ENCODE results near the gene USP36.

Gene USP36

DNA sequence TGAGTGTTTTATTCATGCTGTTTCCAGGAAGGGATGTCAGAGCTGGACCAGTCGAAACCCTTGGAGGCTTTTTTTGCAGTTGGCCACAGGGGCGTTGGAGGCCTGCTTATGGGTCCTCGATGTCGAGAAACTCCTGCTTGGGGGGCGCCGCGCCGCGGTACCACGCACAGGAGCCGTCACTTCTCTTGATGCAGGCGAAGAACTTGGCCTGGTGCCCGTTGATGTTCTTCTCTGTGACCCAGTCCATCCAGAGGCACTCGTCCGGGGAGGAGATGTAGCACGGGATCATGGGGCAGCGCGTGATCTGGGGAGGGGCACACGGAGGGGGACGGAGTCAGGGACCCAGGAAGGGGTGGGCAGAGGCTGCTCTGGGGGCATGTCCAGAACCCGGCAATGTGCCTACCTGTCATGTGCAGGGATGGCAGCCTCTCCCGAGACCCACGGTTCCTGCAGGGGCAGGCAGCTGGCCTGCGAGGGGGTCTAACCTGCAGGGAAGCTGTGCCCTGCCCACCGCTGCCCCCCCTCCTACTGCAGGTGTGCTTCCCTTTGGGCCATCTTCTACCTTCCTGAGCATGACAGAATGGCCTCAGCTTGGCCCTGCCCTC is 15.0 kb upstream of the USP36 start:
- TF ChIP-seq GATA3 (IDR thresholded peaks at IDR 0.05; ENCODE audit: low read depth, low read length) (no peak), GATA2 (IDR thresholded peaks at IDR 0.05; ENCODE audit: low read depth, low read length) (no peak)

- TF ChIP-seq GATA3 (IDR thresholded peaks at IDR 0.05; ENCODE audit: low read depth, low read length) (no peak), GATA2 (IDR thresholded peaks at IDR 0.05; ENCODE audit: low read depth, low read length) (no peak)
Observed at GRCh38 chr17:78854508-78854907, 13.9 kb upstream of the USP36 start.

- no peak for TF ChIP-seq GATA3 (IDR thresholded peaks at IDR 0.05; ENCODE audit: low read depth, low read length)
Observed at GRCh38 chr17:78853926-78854394, 13.3 kb upstream of the USP36 start.

GRCh38 chr17:78852709-78853121 is 12.1 kb upstream of the USP36 start:
- TF ChIP-seq GATA2 (IDR thresholded peaks at IDR 0.05; ENCODE audit: low read depth, low read length) (no peak), GATA3 (IDR thresholded peaks at IDR 0.05; ENCODE audit: low read depth, low read length) (no peak)

DNA sequence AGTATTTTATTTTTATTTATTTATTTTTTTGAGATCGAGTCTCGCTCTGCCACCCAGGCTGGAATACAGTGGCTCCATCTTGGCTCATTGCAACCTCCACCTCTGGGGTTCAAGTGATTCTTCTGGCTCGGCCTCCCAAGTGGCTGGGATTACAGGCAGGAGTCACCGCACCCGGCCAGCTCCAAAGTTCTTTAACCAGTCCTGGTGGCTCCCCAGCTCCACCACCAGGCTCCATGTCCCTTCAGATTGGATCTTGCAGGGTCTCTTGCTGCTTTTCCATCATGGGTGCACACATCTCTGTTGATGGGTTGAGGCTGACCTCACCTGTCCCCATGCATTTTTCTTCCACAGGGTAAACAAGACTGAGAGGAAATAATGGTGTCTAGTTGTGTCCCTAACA is 8.4 kb upstream of the USP36 start:
- TF ChIP-seq GATA3 (IDR thresholded peaks at IDR 0.05; ENCODE audit: low read depth, low read length) (no peak), GATA2 (IDR thresholded peaks at IDR 0.05; ENCODE audit: low read depth, low read length) (no peak)

GRCh38 chr17:78847052-78847451 is 6.4 kb upstream of the USP36 start:
- no peak for TF ChIP-seq GATA2 (IDR thresholded peaks at IDR 0.05; ENCODE audit: low read depth, low read length)
- TF ChIP-seq GATA3 (IDR thresholded peaks at IDR 0.05; ENCODE audit: low read depth, low read length) = no peak

DNA sequence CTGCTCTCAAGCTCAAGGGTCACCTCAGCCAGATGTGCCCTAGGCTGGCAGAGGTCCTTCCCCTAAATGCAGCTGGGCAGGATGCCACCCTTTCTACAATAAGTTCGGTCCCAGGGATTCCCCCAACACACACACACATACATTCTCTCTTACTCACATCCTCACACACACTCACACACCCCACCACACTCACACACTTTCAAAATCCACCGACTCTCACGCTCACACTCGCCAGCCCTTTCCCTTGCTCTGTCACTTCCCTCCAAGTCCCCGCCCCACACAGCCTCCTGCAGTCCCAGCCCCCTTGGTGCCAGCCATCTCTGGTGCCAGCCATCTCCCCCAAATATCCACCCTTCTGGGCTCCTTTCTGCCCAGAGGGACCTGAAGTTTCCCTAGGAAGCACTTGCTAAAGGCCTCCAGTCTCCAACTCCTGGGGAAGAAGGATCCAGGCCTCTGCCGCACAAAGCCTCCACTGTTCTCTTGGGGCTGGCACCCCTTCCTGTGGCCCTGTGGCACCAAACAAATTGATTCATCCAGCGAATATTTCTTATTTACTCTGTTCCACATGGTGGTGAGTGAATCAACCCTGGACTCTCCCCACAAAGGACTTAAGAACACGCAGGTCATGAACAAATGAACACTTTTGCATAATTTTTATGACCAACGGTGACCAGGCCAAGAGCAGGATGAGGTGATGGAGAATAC is 3.8 kb upstream of the USP36 start:
- TF ChIP-seq GATA2 (IDR thresholded peaks at IDR 0.05; ENCODE audit: low read depth, low read length) = no peak
- TF ChIP-seq GATA3 (IDR thresholded peaks at IDR 0.05; ENCODE audit: low read depth, low read length) = no peak

GRCh38 chr17:78842881-78843565 is 2.4 kb upstream of the USP36 start:
- TF ChIP-seq GATA2 (IDR thresholded peaks at IDR 0.05; ENCODE audit: low read depth, low read length) = no peak
- TF ChIP-seq GATA3 (IDR thresholded peaks at IDR 0.05; ENCODE audit: low read depth, low read length) = no peak

DNA sequence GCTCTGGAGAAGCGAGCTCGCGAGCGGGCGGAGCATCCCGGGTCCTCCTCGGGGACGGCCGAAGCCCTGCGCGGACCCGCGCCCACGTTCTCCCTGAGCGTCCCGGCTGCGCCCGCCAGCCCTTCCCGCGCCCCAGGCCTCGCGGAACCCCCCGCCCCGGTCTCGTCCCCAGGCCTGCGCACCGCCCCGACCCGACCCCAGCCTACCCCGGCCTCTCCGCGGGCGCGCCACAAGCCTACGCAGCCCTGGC is 159 bp downstream of the USP36 start:
- TF ChIP-seq GATA2 (IDR thresholded peaks at IDR 0.05; ENCODE audit: low read depth, low read length) (no peak), GATA3 (IDR thresholded peaks at IDR 0.05; ENCODE audit: low read depth, low read length) (no peak)

DNA sequence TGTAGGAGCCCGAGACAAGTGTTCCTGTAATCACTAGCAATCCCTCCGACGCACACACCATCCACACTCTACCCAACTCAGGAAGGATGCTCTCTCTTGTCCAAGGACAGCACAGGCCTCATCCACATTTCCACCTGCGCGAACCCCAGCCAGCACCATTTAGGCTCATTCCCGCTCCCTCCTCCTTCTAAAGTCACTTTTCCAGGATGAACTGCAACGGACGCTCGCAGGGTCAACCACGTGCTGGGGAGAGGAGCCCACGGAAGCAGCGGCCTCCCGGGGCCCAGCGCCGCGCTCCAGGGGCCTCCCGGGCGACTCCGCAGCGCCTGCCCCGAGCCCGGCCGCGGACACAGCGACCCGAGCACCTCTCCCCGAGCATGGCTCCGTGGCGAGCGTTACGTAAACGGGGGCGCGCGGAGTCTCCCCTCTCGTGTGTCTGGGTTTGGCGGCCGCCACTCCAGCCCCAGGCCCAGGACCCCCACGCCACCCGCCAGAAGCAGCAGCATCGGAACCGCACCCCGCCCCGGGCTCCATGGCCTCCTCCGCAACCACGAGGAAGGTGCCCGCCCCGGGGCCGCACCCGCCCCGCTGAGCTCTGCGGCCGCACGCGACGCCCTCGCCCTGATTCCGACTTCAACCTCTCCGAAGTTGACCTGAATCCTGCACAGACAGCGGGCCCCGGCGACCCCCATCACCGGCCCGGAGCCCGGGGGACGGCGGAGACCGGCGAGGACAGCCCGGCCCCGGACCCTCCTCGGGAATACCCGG is 668 bp downstream of the USP36 start:
- no peak for TF ChIP-seq GATA2 (IDR thresholded peaks at IDR 0.05; ENCODE audit: low read depth, low read length)
- no peak for TF ChIP-seq GATA3 (IDR thresholded peaks at IDR 0.05; ENCODE audit: low read depth, low read length)

- TF ChIP-seq GATA3 (IDR thresholded peaks at IDR 0.05; ENCODE audit: low read depth, low read length) (no peak), GATA2 (IDR thresholded peaks at IDR 0.05; ENCODE audit: low read depth, low read length) (no peak)
Observed at GRCh38 chr17:78839235-78839761, 1.3 kb downstream of the USP36 start.

GRCh38 chr17:78838574-78839005 is 2.0 kb downstream of the USP36 start:
- TF ChIP-seq GATA2 (IDR thresholded peaks at IDR 0.05; ENCODE audit: low read depth, low read length) = no peak
- no peak for TF ChIP-seq GATA3 (IDR thresholded peaks at IDR 0.05; ENCODE audit: low read depth, low read length)

DNA sequence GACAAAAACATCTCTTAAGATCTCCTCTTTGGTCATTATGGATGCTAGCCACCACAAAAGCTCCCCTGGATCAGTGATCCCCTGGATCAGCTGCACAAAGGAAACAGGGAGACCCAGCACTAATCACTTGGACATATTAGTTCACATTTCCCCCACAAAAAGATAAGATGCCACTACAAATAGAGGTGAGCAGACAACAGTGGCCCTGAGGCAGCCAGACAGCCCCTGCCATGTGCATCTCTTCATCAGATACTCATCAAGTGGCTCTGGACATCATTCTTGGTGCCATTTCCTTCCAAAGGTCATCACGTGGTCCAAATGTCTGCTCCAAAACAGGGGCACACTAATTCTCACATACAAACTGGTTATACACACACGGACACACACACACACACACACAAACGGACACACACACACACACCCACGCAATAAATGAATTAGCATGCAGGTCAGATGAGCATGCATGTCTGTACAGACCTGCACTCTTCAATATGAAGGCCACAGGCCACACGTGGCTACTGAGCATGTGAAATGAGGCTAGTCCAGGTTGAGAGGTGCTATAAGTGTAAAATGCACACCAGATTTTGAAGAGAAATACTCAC is 4.1 kb downstream of the USP36 start:
- TF ChIP-seq GATA2 (IDR thresholded peaks at IDR 0.05; ENCODE audit: low read depth, low read length) = peak; percentile 74
- TF ChIP-seq GATA3 (IDR thresholded peaks at IDR 0.05; ENCODE audit: low read depth, low read length) = no peak

- no peak for TF ChIP-seq GATA2 (IDR thresholded peaks at IDR 0.05; ENCODE audit: low read depth, low read length)
- TF ChIP-seq GATA3 (IDR thresholded peaks at IDR 0.05; ENCODE audit: low read depth, low read length) = no peak
Observed at GRCh38 chr17:78834571-78834970, 6.0 kb downstream of the USP36 start.

All from SH-SY5Y (cell line).